ENCODE results near the gene RABGAP1.

DNA sequence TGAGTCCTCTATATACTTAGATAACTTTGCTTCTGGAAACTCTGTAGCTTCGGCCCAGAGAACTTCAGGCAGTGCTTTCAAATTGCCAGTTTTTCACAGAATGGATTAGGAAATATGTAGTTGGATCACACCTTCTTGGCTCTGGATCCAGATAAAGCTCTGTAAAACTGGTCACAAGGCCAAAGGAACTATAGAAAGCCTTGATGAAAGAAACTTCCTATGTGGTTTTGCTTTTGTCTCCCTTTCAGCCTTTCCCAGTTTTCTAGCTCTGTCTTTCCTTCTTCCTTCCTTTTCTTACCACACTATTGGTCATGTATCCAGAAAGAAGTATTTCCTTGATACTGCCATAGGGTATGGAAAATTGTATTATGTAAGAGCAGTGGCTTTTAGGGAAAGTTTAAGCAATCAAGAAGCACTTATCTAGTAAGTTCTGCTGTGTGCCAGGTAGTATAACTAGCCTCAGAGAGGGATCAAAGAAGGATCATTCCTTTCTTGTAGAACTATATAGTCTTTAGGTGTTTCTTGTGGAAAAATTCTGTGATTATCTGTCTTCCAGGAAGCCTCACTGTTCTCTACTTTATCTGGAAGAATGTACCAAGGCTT lies 98.9 kb downstream of the RABGAP1 start:
- TF ChIP-seq, protein P1, sequence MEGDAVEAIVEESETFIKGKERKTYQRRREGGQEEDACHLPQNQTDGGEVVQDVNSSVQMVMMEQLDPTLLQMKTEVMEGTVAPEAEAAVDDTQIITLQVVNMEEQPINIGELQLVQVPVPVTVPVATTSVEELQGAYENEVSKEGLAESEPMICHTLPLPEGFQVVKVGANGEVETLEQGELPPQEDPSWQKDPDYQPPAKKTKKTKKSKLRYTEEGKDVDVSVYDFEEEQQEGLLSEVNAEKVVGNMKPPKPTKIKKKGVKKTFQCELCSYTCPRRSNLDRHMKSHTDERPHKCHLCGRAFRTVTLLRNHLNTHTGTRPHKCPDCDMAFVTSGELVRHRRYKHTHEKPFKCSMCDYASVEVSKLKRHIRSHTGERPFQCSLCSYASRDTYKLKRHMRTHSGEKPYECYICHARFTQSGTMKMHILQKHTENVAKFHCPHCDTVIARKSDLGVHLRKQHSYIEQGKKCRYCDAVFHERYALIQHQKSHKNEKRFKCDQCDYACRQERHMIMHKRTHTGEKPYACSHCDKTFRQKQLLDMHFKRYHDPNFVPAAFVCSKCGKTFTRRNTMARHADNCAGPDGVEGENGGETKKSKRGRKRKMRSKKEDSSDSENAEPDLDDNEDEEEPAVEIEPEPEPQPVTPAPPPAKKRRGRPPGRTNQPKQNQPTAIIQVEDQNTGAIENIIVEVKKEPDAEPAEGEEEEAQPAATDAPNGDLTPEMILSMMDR (conservative IDR thresholded peaks at IDR 0.05): no peak
- no peak for TF ChIP-seq EZH2 (IDR thresholded peaks at IDR 0.05; ENCODE audit: low read depth)
